ENCODE measurements around the gene ZFP3. TPM values are rescaled to one million over a fixed set of nuclear protein-coding genes. Genes with fewer than 3 reads are reported as not detected.
"Not testable (repeated sequence)": the region's sequence is repeated elsewhere in the genome, so short reads cannot be mapped to it uniquely, and the experiment has no call there.

The ZFP3 gene
- polyA plus RNA-seq (ENCODE audit: low read depth in 6 of 6): 1 to 10 TPM; 1.7 to 4.1 (median 3.6) TPM

GRCh38 chr17:5078106-5079028 is at the start of gene ZFP3:
Gene ZFP3, plus strand, starts transcription at chr17:5078467. Its CDS starts 13,038 bp downstream, at chr17:5091505.
- Mint-ChIP-seq H3K9me3 (peaks cover 0 to 4% (median 0%) of the 10 kb centered on the region in 7 donors), H3K27me3 (no peaks in the 10 kb centered on the region), H3K4me1 (peaks cover 20 to 39% (median 38%) of the 10 kb centered on the region in 3 donors), H3K27ac (peak within 1 kb of the TSS; percentile 81 to 99 (median 96)), H3K4me3 (peak within 1 kb of the TSS; percentile 71 to 96 (median 92)), H3K36me3 (no peaks in the 10 kb centered on the region)
- DNase-seq (peak; percentile 87), ATAC-seq (ENCODE audit: low read depth in 2 of 2) (peak; percentile 83 to 84)

GRCh38 chr17:5030168-5030567 is 48.1 kb upstream of the ZFP3 start:
- H3K27ac Mint-ChIP-seq: peak overlapping the region in 3 of 6 donors; percentile 52 to 93 (median 91)
- not testable (repeated sequence) for ATAC-seq (ENCODE audit: low read depth in 2 of 2); DNase-seq; H3K36me3 Mint-ChIP-seq; H3K9me3 Mint-ChIP-seq
- peaks cover 9 to 26% (median 21%) of the 10 kb centered on the region in 3 donors for H3K27me3 Mint-ChIP-seq
- peak overlapping the region in 4 of 8 donors; percentile 82 to 93 (median 89) for H3K4me3 Mint-ChIP-seq
- H3K4me1 Mint-ChIP-seq: peaks cover 18 to 26% (median 23%) of the 10 kb centered on the region in 3 donors

GRCh38 chr17:5031365-5032082 is 46.7 kb upstream of the ZFP3 start:
- Mint-ChIP-seq H3K9me3 (no peaks in the 10 kb centered on the region), H3K4me1 (peaks cover 18 to 26% (median 23%) of the 10 kb centered on the region in 3 donors)

GRCh38 chr17:5032865-5033264 is 45.4 kb upstream of the ZFP3 start:
- Mint-ChIP-seq H3K36me3 (no peaks in the 10 kb centered on the region), H3K9me3 (no peaks in the 10 kb centered on the region), H3K4me3 (peak overlapping the region in 1 of 8 donors; percentile 65), H3K27ac (peak overlapping the region in 1 of 6 donors; percentile 93), H3K27me3 (peaks cover 9 to 26% (median 26%) of the 10 kb centered on the region in 3 donors), H3K4me1 (peaks cover 18 to 26% (median 23%) of the 10 kb centered on the region in 3 donors)
- no peak for DNase-seq
- no peak for ATAC-seq (ENCODE audit: low read depth in 2 of 2)

More at GRCh38 chr17:5031365-5032082, 46.7 kb upstream of the ZFP3 start:
- peak overlapping the region; percentile 80 to 93 (median 88) for H3K4me3 Mint-ChIP-seq
- peak; percentile 84 to 85 for ATAC-seq (ENCODE audit: low read depth in 2 of 2)
- peak overlapping the region in 5 of 6 donors; percentile 65 to 95 (median 93) for H3K27ac Mint-ChIP-seq
- peak; percentile 79 for DNase-seq
- peaks cover 9 to 26% (median 16%) of the 10 kb centered on the region in 3 donors for H3K27me3 Mint-ChIP-seq
- H3K36me3 Mint-ChIP-seq: no peaks in the 10 kb centered on the region

GRCh38 chr17:5033352-5034015 is 44.8 kb upstream of the ZFP3 start:
- no peaks in the 10 kb centered on the region for H3K9me3 Mint-ChIP-seq
- H3K36me3 Mint-ChIP-seq: no peaks in the 10 kb centered on the region
- H3K27me3 Mint-ChIP-seq: peaks cover 9 to 23% (median 22%) of the 10 kb centered on the region in 3 donors
- peaks cover 18 to 26% (median 23%) of the 10 kb centered on the region in 3 donors for H3K4me1 Mint-ChIP-seq
- no peak for ATAC-seq (ENCODE audit: low read depth in 2 of 2)
- no peak for DNase-seq
- H3K4me3 Mint-ChIP-seq: no peak overlapping the region
- H3K27ac Mint-ChIP-seq: peak overlapping the region in 1 of 6 donors; percentile 33

GRCh38 chr17:5034063-5034462 is 44.2 kb upstream of the ZFP3 start:
- Mint-ChIP-seq H3K9me3 (no peaks in the 10 kb centered on the region), H3K36me3 (no peaks in the 10 kb centered on the region), H3K27me3 (peaks cover 9 to 23% (median 22%) of the 10 kb centered on the region in 3 donors), H3K4me3 (peak overlapping the region in 1 of 8 donors; percentile 33), H3K27ac (peak overlapping the region in 1 of 6 donors; percentile 33), H3K4me1 (peaks cover 18 to 26% (median 23%) of the 10 kb centered on the region in 3 donors)
- no peak for ATAC-seq (ENCODE audit: low read depth in 2 of 2)
- DNase-seq: no peak

DNA sequence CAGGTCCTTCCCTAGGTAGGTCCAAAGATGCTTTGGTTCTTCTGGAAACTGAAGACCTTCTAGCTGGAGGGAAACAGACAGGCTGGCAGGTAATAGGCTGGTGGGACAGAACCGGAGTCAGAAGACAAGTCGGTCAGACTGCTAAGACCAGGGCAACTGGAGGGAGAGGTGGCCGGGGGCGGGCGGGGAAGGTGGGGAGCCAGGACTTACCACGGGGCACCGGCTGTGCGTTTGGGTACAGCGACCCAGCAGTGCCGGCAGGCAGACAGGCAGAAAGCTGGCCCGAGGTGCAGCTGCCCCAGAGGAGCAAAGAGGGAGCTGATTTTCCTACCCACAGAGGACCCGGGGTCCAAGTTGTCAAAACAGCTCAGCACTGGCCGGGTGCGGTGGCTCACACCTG is 43.6 kb upstream of the ZFP3 start:
- ATAC-seq (ENCODE audit: low read depth in 2 of 2): no peak
- Mint-ChIP-seq H3K4me3 (peak overlapping the region in 1 of 8 donors; percentile 33), H3K4me1 (peaks cover 18 to 26% (median 23%) of the 10 kb centered on the region in 3 donors), H3K27me3 (peaks cover 9 to 23% (median 22%) of the 10 kb centered on the region in 3 donors), H3K36me3 (no peaks in the 10 kb centered on the region), H3K27ac (no peak overlapping the region), H3K9me3 (peaks cover 0 to 2% (median 0%) of the 10 kb centered on the region in 7 donors)
- DNase-seq: no peak

DNA sequence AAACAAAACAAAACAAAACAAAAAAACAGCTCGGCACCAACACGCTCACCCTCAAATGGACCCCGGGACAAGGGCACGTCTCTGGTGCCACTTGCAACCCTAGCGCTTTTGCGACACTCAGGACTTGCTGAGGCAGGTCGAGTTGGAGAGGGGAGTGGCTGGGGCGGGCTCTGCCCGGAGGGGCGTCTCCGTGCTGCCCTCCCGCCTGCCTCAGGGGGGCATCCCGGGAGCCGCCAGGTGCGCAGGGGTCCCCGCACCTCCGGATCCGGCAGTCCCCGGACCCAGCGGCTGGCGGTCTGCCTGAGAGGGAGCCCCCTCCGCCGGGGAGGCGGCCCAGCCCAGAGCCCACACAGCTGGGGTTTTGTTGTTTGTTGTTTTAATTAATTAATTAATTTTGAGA is 43.0 kb upstream of the ZFP3 start, which contains the start of gene SLC52A1:
SLC52A1 (minus strand) TSS at position 112 of the 400 bp plus-strand sequence. CDS start 820 bp downstream, outside the sequence.
- peaks cover 16 to 25% (median 21%) of the 10 kb centered on the region in 3 donors for H3K4me1 Mint-ChIP-seq
- peaks cover 0 to 4% (median 0%) of the 10 kb centered on the region in 7 donors for H3K9me3 Mint-ChIP-seq
- peaks cover 9 to 23% (median 20%) of the 10 kb centered on the region in 3 donors for H3K27me3 Mint-ChIP-seq
- H3K27ac Mint-ChIP-seq: no peak within 1 kb of the TSS
- H3K4me3 Mint-ChIP-seq: peak within 1 kb of the TSS in 1 of 8 donors; percentile 33
- DNase-seq (no peak), ATAC-seq (ENCODE audit: low read depth in 2 of 2) (no peak)
- H3K36me3 Mint-ChIP-seq: no peaks in the 10 kb centered on the region

- no peak for ATAC-seq (ENCODE audit: low read depth in 2 of 2)
- Mint-ChIP-seq H3K4me3 (peak overlapping the region in 2 of 8 donors; percentile 42), H3K36me3 (no peaks in the 10 kb centered on the region), H3K27me3 (peaks cover 0 to 5% (median 4%) of the 10 kb centered on the region in 3 donors), H3K4me1 (peaks cover 17 to 24% (median 17%) of the 10 kb centered on the region in 3 donors), H3K9me3 (peaks cover 0 to 6% (median 0%) of the 10 kb centered on the region in 7 donors), H3K27ac (peak overlapping the region in 4 of 6 donors; percentile 16 to 89 (median 41))
- DNase-seq: no peak
Measured at GRCh38 chr17:5042157-5043022, 35.9 kb upstream of the ZFP3 start.

DNA sequence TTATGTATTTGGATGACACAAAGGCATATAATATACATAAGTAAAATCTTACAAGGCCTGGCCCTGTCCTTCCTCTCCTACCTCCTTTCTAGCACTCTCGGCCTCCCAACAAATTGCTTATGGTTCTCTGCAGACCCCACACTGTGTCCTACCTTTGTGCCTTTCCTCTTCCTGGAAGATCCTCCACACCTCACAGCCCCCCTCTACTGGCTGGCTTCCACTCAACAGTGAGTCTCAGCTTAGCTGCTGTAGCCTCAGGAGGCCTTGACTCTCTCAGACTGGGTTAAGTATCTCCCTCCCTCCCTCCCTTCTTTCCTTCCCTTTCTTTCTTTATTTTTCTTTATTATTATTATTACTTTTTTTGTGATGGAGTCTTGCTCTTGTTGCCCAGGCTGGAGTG is 34.7 kb upstream of the ZFP3 start:
- Mint-ChIP-seq H3K4me3 (no peak overlapping the region), H3K36me3 (no peaks in the 10 kb centered on the region), H3K9me3 (peaks cover 0 to 6% (median 0%) of the 10 kb centered on the region in 7 donors), H3K4me1 (peaks cover 22 to 36% (median 27%) of the 10 kb centered on the region in 3 donors), H3K27ac (peak overlapping the region in 1 of 6 donors; percentile 81), H3K27me3 (no peaks in the 10 kb centered on the region)
- no peak for ATAC-seq (ENCODE audit: low read depth in 2 of 2)
- DNase-seq: no peak

DNA sequence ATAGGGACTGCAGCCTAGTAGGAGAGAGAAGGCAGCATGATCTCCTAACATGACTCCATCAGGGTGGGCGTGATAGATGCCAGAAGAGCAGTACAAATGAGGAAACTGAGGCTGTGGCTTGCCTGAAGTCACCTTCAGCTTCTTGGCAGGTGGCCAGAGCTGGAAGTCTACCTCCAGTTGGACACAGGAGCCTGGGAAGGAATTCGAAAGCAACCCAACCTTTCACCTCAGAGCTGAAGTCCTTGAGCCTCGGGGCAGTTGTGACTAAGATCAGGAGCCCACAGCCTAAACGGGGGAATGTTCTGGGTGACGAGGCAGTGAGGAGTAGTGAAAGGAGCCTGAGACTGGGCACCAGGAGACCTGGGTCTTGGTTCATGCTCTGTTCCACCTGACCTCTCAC is 33.6 kb upstream of the ZFP3 start:
- ATAC-seq (ENCODE audit: low read depth in 2 of 2) (no peak), DNase-seq (no peak)
- Mint-ChIP-seq H3K27ac (peak overlapping the region in 2 of 6 donors; percentile 17 to 21), H3K4me1 (peaks cover 26 to 46% (median 38%) of the 10 kb centered on the region in 3 donors), H3K4me3 (no peak overlapping the region), H3K9me3 (peaks cover 0 to 4% (median 0%) of the 10 kb centered on the region in 7 donors), H3K36me3 (no peaks in the 10 kb centered on the region), H3K27me3 (no peaks in the 10 kb centered on the region)

DNA sequence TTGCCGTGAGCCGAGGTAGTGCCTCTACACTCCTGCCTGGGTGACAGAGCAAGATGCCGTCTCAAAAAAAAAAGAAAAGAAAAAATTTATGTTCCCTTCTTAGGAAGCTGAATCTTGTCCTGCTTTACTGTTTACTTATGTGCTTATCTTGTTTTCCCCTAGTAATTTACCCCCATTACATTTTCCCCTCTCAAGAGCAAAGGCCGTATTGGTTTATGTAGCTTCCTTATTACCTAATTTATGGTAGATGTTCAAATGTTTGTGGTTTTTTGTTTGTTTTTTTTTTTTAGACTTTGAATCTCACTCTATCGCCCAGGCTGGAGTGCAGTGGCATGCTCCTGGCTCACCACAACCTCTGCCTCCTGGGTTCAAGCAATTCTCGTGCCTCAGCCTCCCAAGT is 32.8 kb upstream of the ZFP3 start:
- Mint-ChIP-seq H3K4me3 (no peak overlapping the region), H3K27ac (peak overlapping the region in 1 of 6 donors; percentile 39), H3K36me3 (no peaks in the 10 kb centered on the region), H3K27me3 (no peaks in the 10 kb centered on the region), H3K9me3 (no peaks in the 10 kb centered on the region), H3K4me1 (peaks cover 33 to 53% (median 46%) of the 10 kb centered on the region in 3 donors)
- DNase-seq: no peak
- no peak for ATAC-seq (ENCODE audit: low read depth in 2 of 2)
